Glomerular visceral epithelial cell (primary cell): ENCODE measurements around the gene SPATA24.
"Not testable (repeated sequence)": the region's sequence is repeated elsewhere in the genome, so short reads cannot be mapped to it uniquely, and the experiment has no call there.

Experiments
- DNase-seq: peaks from one replicate; pipeline ENCODE4 v3.0.0-alpha.2; 2016; ENCODE audit errors: extremely low spot score

SPATA24 gene

GRCh38 chr5:139417214-139417613 lies 13.3 kb upstream of the SPATA24 start:
- no peak for DNase-seq

GRCh38 chr5:139416651-139417050 lies 12.8 kb upstream of the SPATA24 start:
- no peak for DNase-seq

GRCh38 chr5:139415869-139416268 lies 12.0 kb upstream of the SPATA24 start:
- DNase-seq: no peak

- no peak for DNase-seq
Observed at GRCh38 chr5:139415221-139415861, 11.5 kb upstream of the SPATA24 start.

- DNase-seq: no peak
Observed at GRCh38 chr5:139414581-139415130, 10.8 kb upstream of the SPATA24 start.

GRCh38 chr5:139413963-139414362 lies 10.1 kb upstream of the SPATA24 start:
- no peak for DNase-seq

GRCh38 chr5:139413153-139413552 lies 9.3 kb upstream of the SPATA24 start:
- no peak for DNase-seq

GRCh38 chr5:139410993-139411828 lies 7.3 kb upstream of the SPATA24 start:
- DNase-seq: no peak

- DNase-seq: no peak
Observed at GRCh38 chr5:139410121-139410992, 6.5 kb upstream of the SPATA24 start.

GRCh38 chr5:139409116-139409515 lies 5.2 kb upstream of the SPATA24 start:
- not testable (repeated sequence) for DNase-seq

- no peak for DNase-seq
Observed at GRCh38 chr5:139408191-139408590, 4.3 kb upstream of the SPATA24 start.

GRCh38 chr5:139407517-139407916 lies 3.6 kb upstream of the SPATA24 start:
- no peak for DNase-seq

GRCh38 chr5:139406963-139407362 lies 3.1 kb upstream of the SPATA24 start:
- no peak for DNase-seq

GRCh38 chr5:139404484-139404840 lies 573 bp upstream of the SPATA24 start:
- no peak for DNase-seq

GRCh38 chr5:139403418-139403786 lies 487 bp downstream of the SPATA24 start:
- DNase-seq: no peak

GRCh38 chr5:139402561-139403158 lies 1.2 kb downstream of the SPATA24 start:
- peak; percentile 31 for DNase-seq

- DNase-seq: no peak
Observed at GRCh38 chr5:139401546-139401945, 2.3 kb downstream of the SPATA24 start.

GRCh38 chr5:139399501-139400121 lies 4.3 kb downstream of the SPATA24 start:
- DNase-seq: no peak

GRCh38 chr5:139397921-139398320 lies 6.0 kb downstream of the SPATA24 start:
- no peak for DNase-seq

GRCh38 chr5:139396691-139397090 lies 7.2 kb downstream of the SPATA24 start:
- no peak for DNase-seq
